Stimulated activated CD8-positive, alpha-beta memory T cell treated with anti-CD3 and anti-CD28 coated beads, Interleukin-15, amount 100 ng/mL, for 48 hours (primary cell): ENCODE results near the gene ITGAL.
"Not testable (repeated sequence)": the region's sequence is repeated elsewhere in the genome, so short reads cannot be mapped to it uniquely, and the experiment has no call there.

ENCODE experiments used
- DNase-seq, 2 donors: peaks; one replicate each; pipeline ENCODE4 v3.0.0-alpha.2; 2020; ENCODE audit warnings: low read depth in 2 of 2

The ITGAL gene

GRCh38 chr16:30526137-30526822 lies 53.7 kb downstream of the ITGAL start, which contains the start of gene ZNF768:
TSS of gene ZNF768 (minus strand) at chr16:30526566. CDS start at chr16:30526413, 153 bp downstream.
- DNase-seq, result no peak

GRCh38 chr16:30526823-30527634 lies 54.5 kb downstream of the ITGAL start:
- peak; percentile 96 for DNase-seq

GRCh38 chr16:30527635-30528178 lies 55.2 kb downstream of the ITGAL start:
- DNase-seq, result no peak

DNA sequence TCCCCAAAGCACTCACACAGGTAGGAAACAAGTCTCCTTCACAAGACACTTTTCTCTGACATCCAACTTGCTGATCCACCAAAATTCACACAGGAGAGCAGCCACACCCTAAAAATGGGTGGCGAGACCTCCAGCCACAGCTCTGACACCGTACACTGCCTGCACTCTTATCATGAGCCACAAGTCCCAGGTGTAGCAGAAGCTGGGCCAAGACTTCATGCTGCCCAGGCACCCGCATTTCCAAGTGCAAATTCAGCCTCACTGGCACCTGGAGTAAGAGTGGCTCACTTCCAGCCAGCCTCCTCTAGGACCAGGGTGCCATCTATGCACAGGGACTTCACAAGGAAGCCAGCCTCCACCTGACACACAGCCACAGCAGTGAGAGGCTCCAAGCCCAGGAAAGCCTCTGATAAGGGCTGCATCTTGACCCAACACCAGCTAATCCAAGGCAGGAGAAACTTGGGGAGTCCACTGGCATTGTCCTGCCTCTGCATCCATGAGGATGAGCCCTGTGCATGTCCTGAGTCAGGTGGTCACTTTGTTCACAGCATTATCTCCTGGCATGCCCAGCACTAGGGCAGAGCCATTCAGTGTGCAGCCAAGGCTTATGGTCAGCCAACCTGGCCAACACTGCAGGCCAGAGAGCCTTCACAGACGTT lies 56.4 kb downstream of the ITGAL start:
- DNase-seq, result no peak

DNA sequence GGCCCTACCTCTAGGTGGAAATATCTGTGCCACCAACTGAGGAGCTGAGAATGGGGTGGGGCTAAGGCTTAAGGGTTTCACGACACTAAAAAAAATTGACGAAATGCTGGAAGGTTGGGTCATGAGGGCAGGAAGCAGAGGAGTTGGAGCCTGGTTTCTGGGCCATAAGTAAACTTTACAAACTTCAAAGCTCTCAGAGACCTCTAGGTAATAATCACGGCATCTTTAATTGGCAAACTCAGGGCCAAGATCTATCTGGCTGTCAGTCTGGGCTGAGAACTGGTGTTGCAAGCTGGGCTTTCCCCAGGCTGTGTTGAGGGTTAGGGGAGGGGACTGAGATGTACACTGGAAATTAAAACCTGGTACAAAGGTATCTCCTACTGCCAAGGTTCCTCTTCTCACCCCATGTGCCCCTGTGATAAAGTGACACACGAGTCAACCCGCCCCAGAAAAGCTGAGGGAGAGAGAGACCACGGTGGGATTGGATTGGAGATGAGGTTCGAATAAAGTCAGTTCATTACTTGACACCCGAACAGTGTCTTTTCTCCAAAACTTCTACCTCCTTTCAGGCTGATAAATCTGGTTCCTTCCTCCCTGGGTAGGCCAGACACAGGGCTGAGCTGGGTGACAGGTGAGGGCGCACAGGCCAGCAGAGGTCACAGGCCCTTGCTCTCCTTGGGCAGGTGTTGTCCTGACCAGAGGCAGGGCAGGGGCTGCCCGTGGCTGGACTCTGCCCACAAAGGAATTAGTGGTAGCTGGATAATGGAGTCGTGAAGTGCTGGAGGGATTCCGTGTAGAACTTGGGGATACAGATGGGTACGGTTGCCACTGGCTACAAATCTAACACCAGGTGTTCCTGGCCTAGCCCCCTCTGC lies 57.9 kb downstream of the ITGAL start:
- DNase-seq, result no peak

- DNase-seq, result no peak
Observed at GRCh38 chr16:30532285-30533145, 60.0 kb downstream of the ITGAL start.

- no peak for DNase-seq
Observed at GRCh38 chr16:30533146-30533522, 60.6 kb downstream of the ITGAL start.

DNA sequence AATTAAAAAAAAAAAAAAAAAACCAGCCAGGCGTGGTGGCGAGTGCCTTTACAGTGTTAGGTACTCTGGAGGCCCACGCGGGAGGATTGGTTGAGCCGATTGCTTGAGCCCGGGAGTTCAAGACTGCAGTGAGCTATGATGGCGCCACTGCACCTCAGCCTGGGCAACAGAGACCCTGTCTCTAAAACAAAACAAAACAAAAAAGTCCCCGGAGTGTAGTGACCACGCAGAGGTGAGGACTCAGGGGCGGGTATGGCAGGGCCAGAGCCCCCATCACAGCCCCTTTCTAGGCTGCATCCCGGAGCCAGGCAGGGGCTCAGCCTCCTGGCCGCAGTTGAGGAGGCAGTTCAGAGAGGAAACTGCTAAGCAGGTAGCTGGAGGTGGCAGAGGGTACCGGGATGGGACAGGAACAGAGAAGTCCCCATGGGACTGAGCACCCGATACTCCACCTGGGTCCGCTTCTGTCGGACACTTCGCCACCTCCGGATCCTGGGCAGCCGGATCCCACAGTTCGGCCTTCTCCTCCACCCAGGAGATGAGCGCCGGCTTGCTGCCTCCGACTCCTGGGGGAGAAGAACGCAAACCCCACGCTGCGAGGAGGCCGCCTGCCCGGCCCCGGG lies 61.3 kb downstream of the ITGAL start:
- DNase-seq, result no peak

DNA sequence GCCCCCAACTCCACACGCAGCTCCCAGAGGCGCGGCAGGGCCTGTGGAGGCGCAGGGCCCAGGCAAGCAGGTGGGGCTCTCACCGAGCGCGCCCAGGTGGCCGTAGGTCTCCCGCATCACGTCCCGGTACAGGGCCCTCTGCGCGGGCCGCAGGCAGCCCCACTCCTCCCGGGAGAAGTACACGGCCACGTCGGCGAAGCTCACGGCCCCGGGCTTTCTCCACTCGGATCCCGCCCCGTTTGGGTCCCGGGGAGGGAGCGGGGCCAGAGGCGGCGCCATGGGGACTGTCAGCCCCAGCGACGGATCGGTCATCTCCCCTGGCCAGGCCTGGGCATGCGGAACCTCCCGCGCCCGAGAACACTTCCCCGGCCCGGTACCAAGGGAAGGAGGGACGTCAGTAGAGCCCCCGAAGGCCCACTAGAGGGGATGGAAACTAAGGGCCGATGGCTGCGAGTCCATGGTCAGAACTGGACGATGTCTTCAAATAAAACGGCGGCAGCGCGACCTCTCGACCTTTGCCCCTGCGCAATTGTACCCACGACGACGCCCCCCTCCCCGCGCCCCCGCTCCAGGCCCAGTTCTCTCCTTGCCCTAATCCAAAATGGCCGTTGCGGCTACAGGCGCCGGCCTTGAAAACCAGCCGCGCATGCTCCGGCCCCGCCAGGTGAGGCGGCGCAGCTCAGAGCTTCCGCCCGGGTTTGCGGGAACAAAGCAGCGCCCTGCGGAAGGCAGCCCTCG lies 62.0 kb downstream of the ITGAL start, which contains the start of gene ZNF747:
Gene ZNF747, minus strand, starts transcription at position 491 of the 738 bp plus-strand sequence. Its CDS starts 179 bp downstream, at position 312.
- DNase-seq, result peak; percentile 87

GRCh38 chr16:30535106-30535776 lies 62.7 kb downstream of the ITGAL start:
- no peak for DNase-seq

DNA sequence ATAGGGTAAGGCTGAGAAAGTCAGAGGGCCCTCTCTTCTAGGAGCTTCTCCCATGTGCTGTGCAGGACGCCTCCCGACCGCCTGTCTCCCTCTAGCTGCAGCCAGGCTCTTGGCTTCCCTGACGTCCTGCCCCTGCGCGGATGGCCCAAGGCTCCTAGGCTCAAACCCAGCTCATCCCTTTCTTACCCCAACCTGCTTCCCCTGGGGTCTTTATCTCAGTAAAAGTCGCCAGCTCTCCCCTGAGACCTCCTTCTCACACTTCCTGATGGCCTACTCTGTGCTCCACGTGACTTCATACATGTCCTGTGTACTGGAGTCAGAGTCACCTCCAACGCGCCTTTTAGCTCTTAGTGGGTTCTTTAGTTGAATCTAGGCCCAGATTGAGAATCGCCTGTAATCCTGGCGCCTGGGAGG lies 63.2 kb downstream of the ITGAL start:
- peak in 1 of 2 donors; percentile 54 for DNase-seq

DNA sequence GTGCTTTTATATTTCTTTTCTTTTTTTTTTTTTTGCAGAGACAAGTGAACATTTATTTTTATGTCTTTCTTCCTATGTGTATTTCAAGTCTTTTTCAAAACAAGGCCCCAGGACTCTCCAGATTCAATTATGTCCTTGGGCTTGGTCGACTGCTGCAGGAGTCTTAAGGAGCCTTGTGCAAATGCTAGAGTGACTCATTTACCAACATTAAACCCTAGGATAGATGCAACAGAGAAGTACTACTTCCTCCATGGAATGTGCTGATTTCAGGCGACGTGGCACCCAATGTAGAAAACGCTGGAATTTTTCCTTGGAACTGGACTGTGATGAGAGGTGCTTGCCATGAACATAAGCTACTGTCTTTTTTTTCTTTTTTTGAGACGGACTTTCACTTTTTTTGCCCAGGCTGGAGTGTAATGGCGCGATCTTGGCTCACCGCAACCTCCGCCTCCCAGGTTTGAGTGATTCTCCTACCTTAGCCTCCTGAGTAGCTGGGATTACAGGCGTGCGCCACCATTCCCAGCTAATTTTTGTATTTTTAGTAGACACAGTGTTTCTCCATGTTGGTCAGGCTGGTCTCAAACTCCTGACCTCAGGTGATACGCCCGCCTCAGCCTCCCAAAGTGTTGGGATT lies 64.0 kb downstream of the ITGAL start:
- DNase-seq, result not testable (repeated sequence)

- DNase-seq, result no peak
Observed at GRCh38 chr16:30539000-30539964, 66.7 kb downstream of the ITGAL start.

- DNase-seq, result not testable (repeated sequence)
Observed at GRCh38 chr16:30539986-30540526, 67.5 kb downstream of the ITGAL start.

GRCh38 chr16:30540916-30541464 lies 68.4 kb downstream of the ITGAL start:
- DNase-seq, result not testable (repeated sequence)
